Measurements from ENCODE around the gene RERG. TPM values are rescaled to one million over a fixed set of nuclear protein-coding genes. Genes with fewer than 3 reads are reported as not detected.
"Not testable (repeated sequence)": the region's sequence is repeated elsewhere in the genome, so short reads cannot be mapped to it uniquely, and the experiment has no call there.

Gene RERG
- total RNA-seq, 1 experiment from 2014 or later = not detected

DNA sequence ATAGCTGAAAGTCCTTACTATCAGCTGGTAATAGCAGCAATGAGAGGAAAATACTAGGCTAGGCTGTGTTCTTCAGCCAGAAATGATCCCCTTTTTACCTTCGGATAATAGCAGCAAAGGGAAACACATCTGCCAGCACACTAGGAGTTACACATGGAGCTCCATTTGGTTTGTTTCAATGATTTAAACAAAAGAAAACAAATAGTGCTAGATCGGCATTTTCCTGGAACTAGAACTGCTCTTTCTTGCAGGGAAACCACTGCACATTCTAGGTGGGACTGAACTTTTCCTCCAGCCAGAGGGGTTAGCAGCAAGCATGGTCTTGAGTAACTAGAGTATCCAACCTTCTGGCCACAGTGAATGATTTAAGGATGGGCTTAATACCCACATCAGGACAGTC lies 130.8 kb downstream of the RERG start:
- Histone ChIP-seq H3K27ac (ENCODE audit: low read length) (no peak overlapping the region), H3K4me1 (ENCODE audit: control insufficient read depth, insufficient read depth, low read length) (no peaks in the 10 kb centered on the region), H3K27me3 (ENCODE audit: control insufficient read depth, insufficient read depth, low read length) (no peaks in the 10 kb centered on the region), H3K4me3 (ENCODE audit: low read depth in 2 of 2, low read length in 2 of 2) (no peak overlapping the region), H3K9me3 (ENCODE audit: control insufficient read depth, insufficient read depth, low read depth, low read length) (no peaks in the 10 kb centered on the region), H3K36me3 (ENCODE audit: control insufficient read depth, insufficient read depth, low read length) (no peaks in the 10 kb centered on the region)
- BruUV-seq (replicated peaks) = no TSS peak
- ATAC-seq (no peak), DNase-seq (ENCODE audit: low read depth, low spot score) (no peak)
- in situ Hi-C loops (cut with HindIII; ENCODE audit: low pct_unique_long_range_greater_than_20kb, low sequenced_read_pairs) (no loop called here), intact Hi-C loops (cut with micrococcal nuclease; ENCODE audit: unreplicated experiment) (no loop called here)
- ChIA-PET POLR2A (no interaction called here), CTCF (no interaction called here)
- TF ChIP-seq TCF7L2 (IDR thresholded peaks at IDR 0.05; ENCODE audit: low read depth, low read length) (no peak), REST (IDR thresholded peaks at IDR 0.05; ENCODE audit: insufficient read depth in 1 of 2, low read depth in 2 of 2, low read length in 1 of 2) (no peak), POLR2AphosphoS5 (IDR thresholded peaks at IDR 0.05; ENCODE audit: low read depth, low read length) (no peak), SIN3A (IDR thresholded peaks at IDR 0.05; ENCODE audit: borderline replicate concordance, insufficient read depth, low read depth, low read length) (no peak)
- TF ChIP-seq, protein P1, sequence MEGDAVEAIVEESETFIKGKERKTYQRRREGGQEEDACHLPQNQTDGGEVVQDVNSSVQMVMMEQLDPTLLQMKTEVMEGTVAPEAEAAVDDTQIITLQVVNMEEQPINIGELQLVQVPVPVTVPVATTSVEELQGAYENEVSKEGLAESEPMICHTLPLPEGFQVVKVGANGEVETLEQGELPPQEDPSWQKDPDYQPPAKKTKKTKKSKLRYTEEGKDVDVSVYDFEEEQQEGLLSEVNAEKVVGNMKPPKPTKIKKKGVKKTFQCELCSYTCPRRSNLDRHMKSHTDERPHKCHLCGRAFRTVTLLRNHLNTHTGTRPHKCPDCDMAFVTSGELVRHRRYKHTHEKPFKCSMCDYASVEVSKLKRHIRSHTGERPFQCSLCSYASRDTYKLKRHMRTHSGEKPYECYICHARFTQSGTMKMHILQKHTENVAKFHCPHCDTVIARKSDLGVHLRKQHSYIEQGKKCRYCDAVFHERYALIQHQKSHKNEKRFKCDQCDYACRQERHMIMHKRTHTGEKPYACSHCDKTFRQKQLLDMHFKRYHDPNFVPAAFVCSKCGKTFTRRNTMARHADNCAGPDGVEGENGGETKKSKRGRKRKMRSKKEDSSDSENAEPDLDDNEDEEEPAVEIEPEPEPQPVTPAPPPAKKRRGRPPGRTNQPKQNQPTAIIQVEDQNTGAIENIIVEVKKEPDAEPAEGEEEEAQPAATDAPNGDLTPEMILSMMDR (IDR thresholded peaks at IDR 0.05) = no peak

GRCh38 chr12:15088105-15088504 lies 133.1 kb downstream of the RERG start:
- DNase-seq (ENCODE audit: low read depth, low spot score) (no peak), ATAC-seq (no peak)
- Histone ChIP-seq H3K27ac (ENCODE audit: low read length) (no peak overlapping the region), H3K4me1 (ENCODE audit: control insufficient read depth, insufficient read depth, low read length) (no peaks in the 10 kb centered on the region), H3K27me3 (ENCODE audit: control insufficient read depth, insufficient read depth, low read length) (no peaks in the 10 kb centered on the region), H3K36me3 (ENCODE audit: control insufficient read depth, insufficient read depth, low read length) (no peaks in the 10 kb centered on the region), H3K9me3 (ENCODE audit: control insufficient read depth, insufficient read depth, low read depth, low read length) (no peaks in the 10 kb centered on the region), H3K4me3 (ENCODE audit: low read depth in 2 of 2, low read length in 2 of 2) (no peak overlapping the region)
- no TSS peak for BruUV-seq (replicated peaks)
- TF ChIP-seq SIN3A (IDR thresholded peaks at IDR 0.05; ENCODE audit: borderline replicate concordance, insufficient read depth, low read depth, low read length) (no peak), REST (IDR thresholded peaks at IDR 0.05; ENCODE audit: insufficient read depth in 1 of 2, low read depth in 2 of 2, low read length in 1 of 2) (no peak)
- TF ChIP-seq, protein P1 (IDR thresholded peaks at IDR 0.05) = no peak
- ChIA-PET CTCF (no interaction called here), POLR2A (no interaction called here)
- intact Hi-C loops (cut with micrococcal nuclease; ENCODE audit: unreplicated experiment) = no loop called here
- in situ Hi-C loops (cut with HindIII; ENCODE audit: low pct_unique_long_range_greater_than_20kb, low sequenced_read_pairs) = no loop called here

- H3K4me1 ChIP-seq (ENCODE audit: control insufficient read depth, insufficient read depth, low read length); ATAC-seq; intact Hi-C loops (cut with micrococcal nuclease; ENCODE audit: unreplicated experiment): not testable (repeated sequence)
Observed at GRCh38 chr12:15077751-15078150, 143.5 kb downstream of the RERG start.

More at GRCh38 chr12:15077751-15078150, 143.5 kb downstream of the RERG start:
- H3K36me3 ChIP-seq (ENCODE audit: control insufficient read depth, insufficient read depth, low read length); in situ Hi-C loops (cut with HindIII; ENCODE audit: low pct_unique_long_range_greater_than_20kb, low sequenced_read_pairs); BruUV-seq (replicated peaks); H3K27ac ChIP-seq (ENCODE audit: low read length); H3K9me3 ChIP-seq (ENCODE audit: control insufficient read depth, insufficient read depth, low read depth, low read length); CTCF ChIA-PET; H3K27me3 ChIP-seq (ENCODE audit: control insufficient read depth, insufficient read depth, low read length); DNase-seq (ENCODE audit: low read depth, low spot score); POLR2A ChIA-PET; H3K4me3 ChIP-seq (ENCODE audit: low read depth in 2 of 2, low read length in 2 of 2): not testable (repeated sequence)

Measured in Panc1 (cell line).